Caco-2 (cell line): ENCODE results near the gene TLCD5. TPM values are rescaled to one million over a fixed set of nuclear protein-coding genes. Genes with fewer than 3 reads are reported as not detected.

ENCODE experiments used
- BruUV-seq: library from RNA; stranded (reverse); fragments of 400-500 nt; replicated peaks from 2 replicates; lab custom pipeline; 2021; lab: Mats Ljungman, UMichigan
- CTCF ChIA-PET: fragments of 300-600 bp; sonication (Branson Sonifier 250); formaldehyde crosslinking; loops from one replicate; lab custom pipeline; 2022; ENCODE audit warnings: antibody characterized with exemption; lab: Charles Lee
- POLR2A ChIA-PET: fragments of 300-600 bp; sonication (Branson Sonifier 250); formaldehyde crosslinking; loops from one replicate; lab custom pipeline; 2022; ENCODE audit warnings: antibody characterized with exemption; lab: Charles Lee
- DNase-seq, 2 experiments: peaks; one replicate each; pipeline versions ENCODE4 v3.0.0 to v3.0.0-alpha.2; 2020 to 2022
- H3K27me3 ChIP-seq: replicated peaks from 2 replicates; pipeline ENCODE4 v1.6.0; 2011; ENCODE audit warnings: low read length; ENCODE audit not compliant: control insufficient read depth, insufficient read depth
- H3K36me3 ChIP-seq: 2 replicates; pipeline ENCODE4 v1.5.1; 2011; ENCODE audit warnings: low read length; ENCODE audit not compliant: control insufficient read depth, insufficient read depth
- H3K4me1 ChIP-seq: fragments of 250-450 bp; sonication (Bioruptor Pico); 2 replicates; pipeline ENCODE4 v1.5.1; 2020; ENCODE audit warnings: mild to moderate bottlenecking
- H3K4me3 ChIP-seq: 2 replicates; pipeline ENCODE4 v1.5.1; 2011; ENCODE audit warnings: low read depth, mild to moderate bottlenecking, control low read depth, low read length
- H3K9me3 ChIP-seq: fragments of 250-450 bp; sonication (Bioruptor Pico); 2 replicates; pipeline ENCODE4 v1.5.1; 2020; ENCODE audit warnings: mild to moderate bottlenecking, moderate library complexity
- H3K27ac Mint-ChIP-seq: one replicate; pipeline ENCODE4 v1.8.0; 2022; ENCODE audit warnings: mixed read lengths; ENCODE audit not compliant: unreplicated experiment
- H3K27me3 Mint-ChIP-seq: one replicate; pipeline ENCODE4 v1.8.0; 2022; ENCODE audit warnings: mixed read lengths; ENCODE audit not compliant: insufficient read depth, unreplicated experiment
- H3K36me3 Mint-ChIP-seq: one replicate; pipeline ENCODE4 v1.8.0; 2022; ENCODE audit warnings: mild to moderate bottlenecking, mixed read lengths; ENCODE audit not compliant: insufficient read depth, unreplicated experiment
- H3K4me1 Mint-ChIP-seq: one replicate; pipeline ENCODE4 v1.8.0; 2022; ENCODE audit warnings: low read depth, mixed read lengths; ENCODE audit not compliant: unreplicated experiment
- H3K4me3 Mint-ChIP-seq: one replicate; pipeline ENCODE4 v1.8.0; 2022; ENCODE audit warnings: mild to moderate bottlenecking, moderate library complexity, mixed read lengths; ENCODE audit not compliant: unreplicated experiment
- H3K9me3 Mint-ChIP-seq: one replicate; pipeline ENCODE4 v1.8.0; 2022; ENCODE audit warnings: mixed read lengths; ENCODE audit not compliant: unreplicated experiment
- CTCF ChIP-seq, 2 experiments: fragments of 200-600 bp in 1 of 2; IDR thresholded peaks; 1 replicate in 1 of 2; 2 replicates in 1 of 2; pipeline versions ENCODE4 v1.5.1 to v1.8.0; 2011 to 2022; ENCODE audit warnings: antibody characterized with exemption in 1 of 2, control low read depth in 1 of 2, inconsistent platforms in 1 of 2, low read depth in 1 of 2, low read length in 1 of 2, mild to moderate bottlenecking in 1 of 2, moderate library complexity in 1 of 2; ENCODE audit not compliant: insufficient read depth in 1 of 2, severe bottlenecking in 1 of 2, unreplicated experiment in 1 of 2
- intact Hi-C: fragments of 100-400 bp; cut with micrococcal nuclease; formaldehyde crosslinking; loops from one replicate; pipeline ENCODE4 v1.10.0; 2022; ENCODE audit not compliant: unreplicated experiment
- total RNA-seq: library from RNA; stranded (reverse); gene quantifications from 2 replicates; pipeline ENCODE4 v1.2.3, GENCODE V29; 2022

TLCD5 gene
- total RNA-seq, 1 experiment from 2014 or later = 11.8 TPM

- no TSS peak for BruUV-seq
- intact Hi-C loops = no loop called here
- Histone ChIP-seq H3K27me3 (no peaks in the 10 kb centered on the region), H3K4me3 (no peak overlapping the region), H3K9me3 (no peaks in the 10 kb centered on the region; the same call in 1 of the 2 replicates), H3K36me3 (no peaks in the 10 kb centered on the region), H3K4me1 (peaks cover 28% of the 10 kb centered on the region)
- Mint-ChIP-seq H3K4me3 (no peak overlapping the region), H3K4me1 (peaks cover 52% of the 10 kb centered on the region), H3K9me3 (no peaks in the 10 kb centered on the region), H3K27ac (no peak overlapping the region), H3K36me3 (peaks cover 4% of the 10 kb centered on the region), H3K27me3 (no peaks in the 10 kb centered on the region)
- ChIA-PET CTCF (interaction anchor here (0.7 kb wide), 1 partner anchor 18 kb away, joined by 3 read pairs; no protein-coding TSS in a partner anchor), POLR2A (no interaction called here)
- DNase-seq = no peak
- no peak for TF ChIP-seq CTCF (IDR thresholded peaks at IDR 0.05; ENCODE audit: insufficient read depth in 1 of 2, low read depth in 1 of 2, low read length in 1 of 2, severe bottlenecking in 1 of 2, unreplicated experiment in 1 of 2)
Observed at GRCh38 chr11:120344302-120345004, 19.4 kb downstream of the TLCD5 start.

- Mint-ChIP-seq H3K27ac (no peak overlapping the region), H3K36me3 (peaks cover 4% of the 10 kb centered on the region), H3K4me1 (peaks cover 50% of the 10 kb centered on the region), H3K27me3 (no peaks in the 10 kb centered on the region), H3K4me3 (no peak overlapping the region), H3K9me3 (no peaks in the 10 kb centered on the region)
- DNase-seq = no peak
- no peaks in the 10 kb centered on the region; the same call in 1 of the 2 replicates for H3K9me3 ChIP-seq
- H3K4me1 ChIP-seq = peaks cover 14% of the 10 kb centered on the region
- no peak overlapping the region for H3K4me3 ChIP-seq
- ChIA-PET CTCF (no interaction called here), POLR2A (no interaction called here)
- no TSS peak for BruUV-seq
- no peak for TF ChIP-seq CTCF (IDR thresholded peaks at IDR 0.05; ENCODE audit: insufficient read depth in 1 of 2, low read depth in 1 of 2, low read length in 1 of 2, severe bottlenecking in 1 of 2, unreplicated experiment in 1 of 2)
- no peaks in the 10 kb centered on the region for H3K27me3 ChIP-seq
- no peaks in the 10 kb centered on the region for H3K36me3 ChIP-seq
- intact Hi-C loops = no loop called here
Observed at GRCh38 chr11:120346233-120346632, 21.1 kb downstream of the TLCD5 start.

- ChIA-PET CTCF (interaction anchor here (0.7 kb wide), 1 partner anchor 22 kb away, joined by 3 read pairs; no protein-coding TSS in a partner anchor), POLR2A (no interaction called here)
- no peak for TF ChIP-seq CTCF (IDR thresholded peaks at IDR 0.05; ENCODE audit: insufficient read depth in 1 of 2, low read depth in 1 of 2, low read length in 1 of 2, severe bottlenecking in 1 of 2, unreplicated experiment in 1 of 2)
- Histone ChIP-seq H3K4me3 (no peak overlapping the region), H3K27me3 (no peaks in the 10 kb centered on the region), H3K4me1 (peaks cover 42% of the 10 kb centered on the region), H3K36me3 (no peaks in the 10 kb centered on the region), H3K9me3 (no peaks in the 10 kb centered on the region)
- Mint-ChIP-seq H3K4me3 (no peak overlapping the region), H3K4me1 (peaks cover 61% of the 10 kb centered on the region), H3K27me3 (no peaks in the 10 kb centered on the region), H3K36me3 (no peaks in the 10 kb centered on the region), H3K9me3 (no peaks in the 10 kb centered on the region), H3K27ac (no peak overlapping the region)
- DNase-seq = no peak
- BruUV-seq = no TSS peak
- intact Hi-C loops = no loop called here
Observed at GRCh38 chr11:120350637-120351036, 25.5 kb downstream of the TLCD5 start.
